HL-60 (cell line): ENCODE results near the gene RNF130.

Experiments used
- CTCF ChIP-seq: IDR thresholded peaks from one replicate; pipeline ENCODE4 v1.5.1; 2011; ENCODE audit warnings: low read length, control low read depth, inconsistent platforms; ENCODE audit not compliant: insufficient read depth
- POLR2AphosphoS5 ChIP-seq: IDR thresholded peaks from 2 replicates; pipeline ENCODE4 v1.6.1; 2012; ENCODE audit warnings: low read depth
- REST ChIP-seq: IDR thresholded peaks from 2 replicates; pipeline ENCODE4 v1.6.1; 2012; ENCODE audit warnings: low read depth; ENCODE audit not compliant: insufficient replicate concordance
- SPI1 ChIP-seq: IDR thresholded peaks from 2 replicates; pipeline ENCODE4 v1.6.1; 2012; ENCODE audit warnings: low read depth, mild to moderate bottlenecking, borderline replicate concordance

GRCh38 chr5:180099733-180100611 lies 28.4 kb upstream of the RNF130 start:
- TF ChIP-seq SPI1, result no peak
- TF ChIP-seq CTCF, result no peak
- TF ChIP-seq POLR2AphosphoS5, result no peak
- TF ChIP-seq REST, result no peak
